Measurements from ENCODE around the gene PKP4.

PKP4 gene

GRCh38 chr2:158724803-158725381 lies 268.1 kb downstream of the PKP4 start:
- 97% methylated on average over 6 of the region's 8 CpGs for WGBS (ENCODE audit: insufficient coverage)
- CTCF ChIA-PET: interaction anchor here (0.9 kb wide), 1 partner anchor 21 kb away, joined by 3 read pairs; no protein-coding TSS in a partner anchor

GRCh38 chr2:158725441-158725891 lies 268.7 kb downstream of the PKP4 start:
- DNase-seq: no peak
- Histone ChIP-seq H3K27ac (ENCODE audit: insufficient read depth in 1 of 2, low read depth in 1 of 2, low read length in 2 of 2, poor library complexity in 1 of 2, severe bottlenecking in 2 of 2) (no peak overlapping the region), H3K36me3 (ENCODE audit: control insufficient read depth in 4 of 4, insufficient read depth in 4 of 4, low read length in 3 of 4) (no peaks in the 10 kb centered on the region), H3K4me3 (ENCODE audit: control insufficient read depth in 1 of 7, extremely low read depth in 1 of 7, insufficient read depth in 4 of 7, low read depth in 2 of 7, low read length in 6 of 7) (no peak overlapping the region), H3K4me1 (ENCODE audit: control extremely low read depth in 1 of 4, control insufficient read depth in 4 of 4, insufficient read depth in 4 of 4, low read length in 3 of 4) (no peaks in the 10 kb centered on the region), H3K27me3 (replicated peaks in 2 of 5; ENCODE audit: control insufficient read depth in 4 of 5, insufficient read depth in 5 of 5, low read length in 4 of 5) (no peaks in the 10 kb centered on the region), H3K9me3 (ENCODE audit: control extremely low read depth in 1 of 5, control insufficient read depth in 4 of 5, insufficient read depth in 2 of 5, low read depth in 1 of 5, low read length in 4 of 5) (no peaks in the 10 kb centered on the region)
- ChIA-PET POLR2A (interaction anchor here (0.6 kb wide), 2 partner anchors 24 to 157 kb away, joined by 3 to 5 read pairs; no protein-coding TSS in a partner anchor), CTCF (interaction anchor here (0.9 to 1.6 kb wide), 2 partner anchors 9 to 20 kb away, joined by 3 to 4 read pairs; no protein-coding TSS in a partner anchor)
- 99% methylated on average over 7 of the region's 7 CpGs for WGBS (ENCODE audit: insufficient coverage)

More at GRCh38 chr2:158724803-158725381, 268.1 kb downstream of the PKP4 start:
- Histone ChIP-seq H3K36me3 (ENCODE audit: control insufficient read depth in 4 of 4, insufficient read depth in 4 of 4, low read length in 3 of 4) (no peaks in the 10 kb centered on the region), H3K4me3 (ENCODE audit: control insufficient read depth in 1 of 7, extremely low read depth in 1 of 7, insufficient read depth in 4 of 7, low read depth in 2 of 7, low read length in 6 of 7) (no peak overlapping the region), H3K9me3 (ENCODE audit: control extremely low read depth in 1 of 5, control insufficient read depth in 4 of 5, insufficient read depth in 2 of 5, low read depth in 1 of 5, low read length in 4 of 5) (no peaks in the 10 kb centered on the region), H3K4me1 (ENCODE audit: control extremely low read depth in 1 of 4, control insufficient read depth in 4 of 4, insufficient read depth in 4 of 4, low read length in 3 of 4) (no peaks in the 10 kb centered on the region), H3K27ac (ENCODE audit: insufficient read depth in 1 of 2, low read depth in 1 of 2, low read length in 2 of 2, poor library complexity in 1 of 2, severe bottlenecking in 2 of 2) (no peak overlapping the region), H3K27me3 (replicated peaks in 2 of 5; ENCODE audit: control insufficient read depth in 4 of 5, insufficient read depth in 5 of 5, low read length in 4 of 5) (no peaks in the 10 kb centered on the region)
- POLR2A ChIA-PET: interaction anchor here (0.6 kb wide), 1 partner anchor 157 kb away, joined by 3 read pairs; no protein-coding TSS in a partner anchor
- DNase-seq: no peak

- H3K4me1 ChIP-seq (ENCODE audit: control extremely low read depth in 1 of 4, control insufficient read depth in 4 of 4, insufficient read depth in 4 of 4, low read length in 3 of 4): no peaks in the 10 kb centered on the region
- POLR2A ChIA-PET: interaction anchor here (0.5 kb wide), 1 partner anchor 20 kb away, joined by 4 read pairs; no protein-coding TSS in a partner anchor
- H3K27ac ChIP-seq (ENCODE audit: insufficient read depth in 1 of 2, low read depth in 1 of 2, low read length in 2 of 2, poor library complexity in 1 of 2, severe bottlenecking in 2 of 2): no peak overlapping the region
- H3K4me3 ChIP-seq (ENCODE audit: control insufficient read depth in 1 of 7, extremely low read depth in 1 of 7, insufficient read depth in 4 of 7, low read depth in 2 of 7, low read length in 6 of 7): no peak overlapping the region
- no peaks in the 10 kb centered on the region for H3K36me3 ChIP-seq (ENCODE audit: control insufficient read depth in 4 of 4, insufficient read depth in 4 of 4, low read length in 3 of 4)
- CTCF ChIA-PET: interaction anchor here (1.0 to 1.6 kb wide), 2 partner anchors 11 to 24 kb away, joined by 3 to 4 read pairs; no protein-coding TSS in a partner anchor
- 95% methylated on average over 6 of the region's 8 CpGs for WGBS (ENCODE audit: insufficient coverage)
- no peak for DNase-seq
- H3K9me3 ChIP-seq (ENCODE audit: control extremely low read depth in 1 of 5, control insufficient read depth in 4 of 5, insufficient read depth in 2 of 5, low read depth in 1 of 5, low read length in 4 of 5): no peaks in the 10 kb centered on the region
- H3K27me3 ChIP-seq (replicated peaks in 2 of 5; ENCODE audit: control insufficient read depth in 4 of 5, insufficient read depth in 5 of 5, low read length in 4 of 5): no peaks in the 10 kb centered on the region
These were observed 270.3 kb downstream of the PKP4 start for GRCh38 chr2:158726911-158727592.

- H3K4me1 ChIP-seq (ENCODE audit: control extremely low read depth in 1 of 4, control insufficient read depth in 4 of 4, insufficient read depth in 4 of 4, low read length in 3 of 4): no peaks in the 10 kb centered on the region
- H3K27ac ChIP-seq (ENCODE audit: insufficient read depth in 1 of 2, low read depth in 1 of 2, low read length in 2 of 2, poor library complexity in 1 of 2, severe bottlenecking in 2 of 2): no peak overlapping the region
- H3K4me3 ChIP-seq (ENCODE audit: control insufficient read depth in 1 of 7, extremely low read depth in 1 of 7, insufficient read depth in 4 of 7, low read depth in 2 of 7, low read length in 6 of 7): no peak overlapping the region
- H3K9me3 ChIP-seq (ENCODE audit: control extremely low read depth in 1 of 5, control insufficient read depth in 4 of 5, insufficient read depth in 2 of 5, low read depth in 1 of 5, low read length in 4 of 5): no peaks in the 10 kb centered on the region
- 90% methylated on average over 3 of the region's 7 CpGs for WGBS (ENCODE audit: insufficient coverage)
- no peaks in the 10 kb centered on the region for H3K36me3 ChIP-seq (ENCODE audit: control insufficient read depth in 4 of 4, insufficient read depth in 4 of 4, low read length in 3 of 4)
- CTCF ChIA-PET: interaction anchor here (1.0 kb wide), 2 partner anchors 14 to 17 kb away, joined by 3 to 4 read pairs; no protein-coding TSS in a partner anchor
- no peak for DNase-seq
- POLR2A ChIA-PET: no interaction called here
- no peaks in the 10 kb centered on the region for H3K27me3 ChIP-seq (replicated peaks in 2 of 5; ENCODE audit: control insufficient read depth in 4 of 5, insufficient read depth in 5 of 5, low read length in 4 of 5)
These were observed 271.7 kb downstream of the PKP4 start for GRCh38 chr2:158728422-158728821.

DNA sequence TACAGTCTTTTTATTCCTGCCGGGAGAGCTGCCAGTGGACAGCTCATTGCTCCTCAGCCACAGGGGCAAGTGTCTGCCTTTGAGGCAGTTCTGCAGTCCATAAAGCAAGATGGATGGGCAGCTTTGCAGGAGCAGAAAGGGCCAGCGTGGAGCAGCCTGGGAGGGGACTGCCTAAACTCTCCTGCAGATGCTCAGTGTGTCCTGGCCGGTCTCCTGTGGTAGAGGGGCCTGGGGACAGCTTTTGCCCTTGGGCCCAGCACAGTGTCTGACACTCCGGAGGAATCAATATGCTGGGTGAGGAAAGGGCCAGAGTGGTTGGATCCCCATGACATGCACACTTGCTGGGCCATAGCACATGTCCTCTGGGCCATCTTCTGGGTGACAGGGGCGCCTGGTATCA lies 272.7 kb downstream of the PKP4 start:
- H3K36me3 ChIP-seq (ENCODE audit: control insufficient read depth in 4 of 4, insufficient read depth in 4 of 4, low read length in 3 of 4): no peaks in the 10 kb centered on the region
- CTCF ChIA-PET: interaction anchor here (0.9 to 1.0 kb wide), 4 partner anchors 14 to 550 kb away, joined by 3 to 4 read pairs (median 3); no protein-coding TSS in a partner anchor
- H3K27me3 ChIP-seq (replicated peaks in 2 of 5; ENCODE audit: control insufficient read depth in 4 of 5, insufficient read depth in 5 of 5, low read length in 4 of 5): no peaks in the 10 kb centered on the region
- 97% methylated on average over 4 of the region's 5 CpGs for WGBS (ENCODE audit: insufficient coverage)
- DNase-seq: no peak
- H3K9me3 ChIP-seq (ENCODE audit: control extremely low read depth in 1 of 5, control insufficient read depth in 4 of 5, insufficient read depth in 2 of 5, low read depth in 1 of 5, low read length in 4 of 5): no peaks in the 10 kb centered on the region
- POLR2A ChIA-PET: no interaction called here
- no peak overlapping the region for H3K4me3 ChIP-seq (ENCODE audit: control insufficient read depth in 1 of 7, extremely low read depth in 1 of 7, insufficient read depth in 4 of 7, low read depth in 2 of 7, low read length in 6 of 7)
- H3K27ac ChIP-seq (ENCODE audit: insufficient read depth in 1 of 2, low read depth in 1 of 2, low read length in 2 of 2, poor library complexity in 1 of 2, severe bottlenecking in 2 of 2): no peak overlapping the region
- no peaks in the 10 kb centered on the region for H3K4me1 ChIP-seq (ENCODE audit: control extremely low read depth in 1 of 4, control insufficient read depth in 4 of 4, insufficient read depth in 4 of 4, low read length in 3 of 4)

DNA sequence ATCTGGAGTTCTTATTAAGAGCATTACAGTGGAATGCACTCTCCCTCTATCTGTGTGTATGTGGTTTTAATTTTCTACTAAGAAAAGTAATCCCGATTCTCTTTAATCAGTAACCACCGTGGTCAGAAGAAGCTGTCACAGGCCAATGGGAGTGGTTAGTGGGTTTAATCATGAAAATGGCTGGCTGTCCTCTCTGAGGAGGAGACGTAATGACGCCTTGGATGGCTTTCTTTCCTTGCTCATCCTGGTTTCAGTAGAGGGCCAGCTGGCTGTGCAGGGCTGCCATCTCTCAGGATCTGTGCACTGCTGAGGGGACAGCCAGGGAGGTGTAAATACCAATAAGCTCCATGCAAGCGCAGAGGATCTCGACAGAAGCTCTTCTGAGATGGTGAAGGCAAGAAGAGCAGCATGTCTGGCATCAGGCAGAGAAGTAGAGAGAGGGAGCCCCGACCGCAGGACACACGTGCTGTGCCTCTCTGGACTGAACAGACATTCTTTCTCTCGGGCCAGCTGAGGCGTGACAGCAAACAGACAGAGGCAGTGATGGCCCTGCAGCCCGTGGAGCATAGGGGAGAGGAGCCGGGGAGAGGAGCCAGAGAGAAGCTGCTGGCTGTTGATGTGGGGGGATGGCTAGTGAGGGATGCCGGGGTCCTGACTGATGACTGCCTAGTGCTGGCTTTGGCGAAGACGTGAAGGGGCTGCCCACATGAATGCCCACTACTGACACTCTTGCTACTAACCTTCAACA lies 273.3 kb downstream of the PKP4 start:
- no peak overlapping the region for H3K4me3 ChIP-seq (ENCODE audit: control insufficient read depth in 1 of 7, extremely low read depth in 1 of 7, insufficient read depth in 4 of 7, low read depth in 2 of 7, low read length in 6 of 7)
- 88% methylated on average over 12 of the region's 16 CpGs for WGBS (ENCODE audit: insufficient coverage)
- no peak overlapping the region for H3K27ac ChIP-seq (ENCODE audit: insufficient read depth in 1 of 2, low read depth in 1 of 2, low read length in 2 of 2, poor library complexity in 1 of 2, severe bottlenecking in 2 of 2)
- POLR2A ChIA-PET: no interaction called here
- CTCF ChIA-PET: interaction anchor here (0.9 to 1.0 kb wide), 2 partner anchors 14 to 551 kb away, joined by 3 read pairs; no protein-coding TSS in a partner anchor
- no peaks in the 10 kb centered on the region for H3K9me3 ChIP-seq (ENCODE audit: control extremely low read depth in 1 of 5, control insufficient read depth in 4 of 5, insufficient read depth in 2 of 5, low read depth in 1 of 5, low read length in 4 of 5)
- no peak for DNase-seq
- H3K27me3 ChIP-seq (replicated peaks in 2 of 5; ENCODE audit: control insufficient read depth in 4 of 5, insufficient read depth in 5 of 5, low read length in 4 of 5): no peaks in the 10 kb centered on the region
- H3K36me3 ChIP-seq (ENCODE audit: control insufficient read depth in 4 of 4, insufficient read depth in 4 of 4, low read length in 3 of 4): no peaks in the 10 kb centered on the region
- no peaks in the 10 kb centered on the region for H3K4me1 ChIP-seq (ENCODE audit: control extremely low read depth in 1 of 4, control insufficient read depth in 4 of 4, insufficient read depth in 4 of 4, low read length in 3 of 4)
